Vagina (tissue), 2 donors: ENCODE results near the gene MICAL3.

Experiments
- CTCF ChIP-seq, 3 experiments: fragments of 450-650 bp in 2 of 3; fragments of 200-600 bp in 1 of 3; sonication (generic) in 1 of 3; IDR thresholded peaks; one replicate each; pipeline ENCODE4 v1.5.1; 2017 to 2019; ENCODE audit warnings: antibody characterized with exemption in 3 of 3, mild to moderate bottlenecking in 2 of 3, moderate library complexity in 2 of 3
- POLR2A ChIP-seq, 2 donors: fragments of 450-650 bp; IDR thresholded peaks; one replicate each; pipeline ENCODE4 v1.6.1; 2017; ENCODE audit warnings: antibody characterized with exemption in 2 of 2, mild to moderate bottlenecking in 2 of 2, moderate library complexity in 2 of 2

- TF ChIP-seq POLR2A (IDR thresholded peaks at IDR 0.05) = no peak
- no peak for TF ChIP-seq CTCF (IDR thresholded peaks at IDR 0.05)
Measured at GRCh38 chr22:17853073-17853472, 171.3 kb downstream of the MICAL3 start.
